GM12878 (cell line): ENCODE data around the gene ZC3H12D. TPM values are rescaled to one million over a fixed set of nuclear protein-coding genes. Genes with fewer than 3 reads are reported as not detected.

ENCODE experiments used
- ATAC-seq: fragments of 200-7000 bp; cut with Tn5 transposase; 3 replicates; pipeline ENCODE4 v1.9.1; 2020; ENCODE audit warnings: mild to moderate bottlenecking, moderate library complexity
- BruUV-seq: library from RNA; stranded (reverse); fragments of 400-500 nt; replicated peaks from 2 replicates; lab custom pipeline; 2021; lab: Mats Ljungman, UMichigan
- CTCF ChIA-PET: fragments of 300-600 bp; sonication (Branson Sonifier 250); formaldehyde crosslinking; extraction: SDS; loops from one replicate; lab custom pipeline; 2021; ENCODE audit warnings: inconsistent platforms; lab: Yijun Ruan, JAX
- POLR2A ChIA-PET: fragments of 350-600 bp; formaldehyde crosslinking; extraction: SDS; loops from one replicate; lab custom pipeline; 2021; ENCODE audit warnings: inconsistent platforms; lab: Charles Lee
- RAD21 ChIA-PET: fragments of 300-600 bp; sonication (Branson Sonifier 250); formaldehyde crosslinking; loops from one replicate; lab custom pipeline; 2023; ENCODE audit warnings: antibody characterized with exemption; ENCODE audit not compliant: unreplicated experiment; lab: Charles Lee
- SMC1A ChIA-PET: fragments of 300-600 bp; sonication (Branson Sonifier 250); formaldehyde crosslinking; loops from one replicate; lab custom pipeline; 2023; ENCODE audit not compliant: unreplicated experiment, uncharacterized antibody; lab: Charles Lee
- DNase-seq: peaks from one replicate; pipeline ENCODE4 v3.0.0-alpha.2; 2011; ENCODE audit warnings: low read depth, low spot score
- FAIRE-seq: peaks from 3 replicates; lab custom pipeline; 2011; peaks lifted over from hg19 to GRCh38; lab: Jason Lieb, UNC
- H2AFZ ChIP-seq: 2 replicates; pipeline ENCODE4 v1.6.0; 2011; ENCODE audit warnings: low read depth, low read length, control low read depth; ENCODE audit not compliant: control insufficient read depth
- H3K27ac ChIP-seq: 2 replicates; pipeline ENCODE4 v1.5.1; 2011; ENCODE audit warnings: control low read depth; ENCODE audit not compliant: control insufficient read depth, insufficient read depth
- H3K27me3 ChIP-seq, 2 experiments: replicated peaks in 1 of 2; 2 replicates each; pipeline versions ENCODE4 v1.6.0 to v1.6.1; 2011; ENCODE audit warnings: low read length in 1 of 2; ENCODE audit not compliant: control insufficient read depth in 2 of 2, insufficient read depth in 2 of 2
- H3K36me3 ChIP-seq, 2 experiments: 2 replicates each; pipeline ENCODE4 v1.5.1; 2011; ENCODE audit warnings: low read length in 1 of 2; ENCODE audit not compliant: control insufficient read depth in 2 of 2, insufficient read depth in 2 of 2
- H3K4me1 ChIP-seq: 2 replicates; pipeline ENCODE4 v1.6.1; 2011; ENCODE audit warnings: mild to moderate bottlenecking, low read length, moderate library complexity, mixed read lengths; ENCODE audit not compliant: control insufficient read depth, insufficient read depth
- H3K4me2 ChIP-seq: 2 replicates; pipeline ENCODE4 v1.6.0; 2011; ENCODE audit warnings: control low read depth; ENCODE audit not compliant: control insufficient read depth, insufficient read depth
- H3K4me3 ChIP-seq: fragments of 200-600 bp; sonication (generic); 2 replicates; pipeline ENCODE4 v1.5.1; 2016
- H3K79me2 ChIP-seq: 2 replicates; pipeline ENCODE4 v1.6.0; 2011; ENCODE audit warnings: low read length; ENCODE audit not compliant: control insufficient read depth, insufficient read depth
- H3K9ac ChIP-seq: 2 replicates; pipeline ENCODE4 v1.8.0; 2011; ENCODE audit warnings: low read length, control low read depth, mixed read lengths; ENCODE audit not compliant: control insufficient read depth, insufficient read depth
- H3K9me3 ChIP-seq: replicated peaks from 3 replicates; pipeline ENCODE4 v1.5.1; 2011; ENCODE audit warnings: mild to moderate bottlenecking, low read length; ENCODE audit not compliant: control insufficient read depth, insufficient read depth
- H4K20me1 ChIP-seq: 2 replicates; pipeline ENCODE4 v1.6.0; 2011; ENCODE audit not compliant: control insufficient read depth, insufficient read depth
- BACH1 ChIP-seq: fragments of 450-650 bp; IDR thresholded peaks from 2 replicates; pipeline ENCODE4 v1.6.1; 2017; ENCODE audit warnings: mild to moderate bottlenecking, borderline replicate concordance
- ETV6 ChIP-seq, 2 experiments: fragments of 450-650 bp in 1 of 2; IDR thresholded peaks in 1 of 2; conservative IDR thresholded peaks in 1 of 2; 2 replicates each; pipeline ENCODE4 v1.6.1; 2014; ENCODE audit warnings: antibody characterized with exemption in 1 of 2, borderline replicate concordance in 1 of 2, low read depth in 1 of 2, mild to moderate bottlenecking in 1 of 2, moderate library complexity in 1 of 2
- HDAC6 ChIP-seq: fragments of 200-600 bp; sonication (generic); IDR thresholded peaks from one replicate; pipeline ENCODE4 v1.8.0; 2017; ENCODE audit warnings: antibody characterized with exemption; ENCODE audit not compliant: unreplicated experiment
- MTA3 ChIP-seq: IDR thresholded peaks from 2 replicates; pipeline ENCODE4 v1.6.1; 2012; ENCODE audit warnings: low read length, inconsistent platforms, borderline replicate concordance
- MYC ChIP-seq: IDR thresholded peaks from 2 replicates; pipeline ENCODE4 v1.6.1; 2011; ENCODE audit warnings: mild to moderate bottlenecking, low read length, moderate library complexity, inconsistent platforms; ENCODE audit not compliant: insufficient read depth, insufficient replicate concordance, insufficient read length, severe bottlenecking
- NRF1 ChIP-seq: conservative IDR thresholded peaks from 2 replicates; pipeline ENCODE4 v1.6.1; 2011; ENCODE audit warnings: mild to moderate bottlenecking, low read depth, low read length, improper control_type of control experiment
- PKNOX1 ChIP-seq: fragments of 450-650 bp; IDR thresholded peaks from 2 replicates; pipeline ENCODE4 v1.6.1; 2016; ENCODE audit warnings: mild to moderate bottlenecking
- SIX5 ChIP-seq: IDR thresholded peaks from 2 replicates; pipeline ENCODE4 v1.6.1; 2011; ENCODE audit warnings: mild to moderate bottlenecking, low read depth, low read length, moderate library complexity; ENCODE audit not compliant: severe bottlenecking
- SMC3 ChIP-seq: IDR thresholded peaks from 2 replicates; pipeline ENCODE4 v1.6.1; 2011; ENCODE audit warnings: low read length, improper control_type of control experiment, borderline replicate concordance
- SUZ12 ChIP-seq: fragments of 200-600 bp; sonication (generic); IDR thresholded peaks from one replicate; pipeline ENCODE4 v1.6.1; 2018; ENCODE audit warnings: antibody characterized with exemption, mild to moderate bottlenecking; ENCODE audit not compliant: unreplicated experiment
- ZBED1 ChIP-seq: IDR thresholded peaks from 2 replicates; pipeline ENCODE4 v1.6.1; 2016; ENCODE audit warnings: borderline replicate concordance
- ZNF207 ChIP-seq: fragments of 450-650 bp; IDR thresholded peaks from 2 replicates; pipeline ENCODE4 v1.6.1; 2014; ENCODE audit warnings: antibody characterized with exemption, mild to moderate bottlenecking, borderline replicate concordance
- ZNF217 ChIP-seq: fragments of 450-650 bp; IDR thresholded peaks from 2 replicates; pipeline ENCODE4 v1.6.1; 2017; ENCODE audit warnings: antibody characterized with exemption, mild to moderate bottlenecking
- WGBS: methylation state at CpG from one replicate; pipeline ENCODE4 v1.1.6; 2016; ENCODE audit warnings: low lambda C conversion rate; ENCODE audit not compliant: insufficient replicate concordance, insufficient coverage; ENCODE audit errors: missing lambda C conversion rate; 5-methylcytosine and 5-hydroxymethylcytosine counted together
- in situ Hi-C: fragments of 300-500 bp; cut with MboI; formaldehyde crosslinking; loops from 9 replicates; pipeline ENCODE4 v1.14.3; 2018; ENCODE audit warnings: mixed read lengths
- intact Hi-C: fragments of 100-400 bp; cut with micrococcal nuclease; formaldehyde crosslinking; loops from one replicate; pipeline ENCODE4 v1.14.2; 2022; ENCODE audit not compliant: unreplicated experiment
- polyA plus RNA-seq, 11 experiments: library from polyadenylated mRNA; depleted of rRNA in 4 of 11; unstranded in 6 of 11; stranded (reverse) in 5 of 11; fragments of >200 nt; fragmentation: Nextera tagmentation in 4 of 11; fragmentation: Illumina TruSeq in 1 of 11; extraction: Ambion mirVana in 4 of 11; extraction: Trizol in 1 of 11; gene quantifications; 1 replicate in 1 of 11; 2 replicates in 10 of 11; pipeline versions ENCODE4 v1.2.1 to v1.2.3, GENCODE V29; 2011 to 2016; ENCODE audit warnings: inconsistent platforms in 2 of 11, missing spikeins in 2 of 11, low read depth in 1 of 11
- total RNA-seq, 4 experiments: library from RNA; depleted of rRNA in 3 of 4; stranded (reverse); fragments of >200 nt in 3 of 4; fragmentation: Illumina TruSeq in 1 of 4; extraction: Trizol in 1 of 4; gene quantifications; 2 replicates each; pipeline versions ENCODE4 v1.2.1 to v1.2.3, GENCODE V29; 2013 to 2021

The ZC3H12D gene
- total and polyA plus RNA-seq, 10 of the 15 experiments (the other 5 are each of a cell fraction or from before 2014, with no cell fraction given): 1.4 to 29.7 (median 8.8) TPM

GRCh38 chr6:149425224-149425623 lies 59.6 kb downstream of the ZC3H12D start:
- intact Hi-C loops (no loop called here), in situ Hi-C loops (loop anchor here (5.0 to 25.0 kb wide), 4 partner anchors 343 to 853 kb away; no protein-coding TSS in a partner anchor)
- H3K79me2 ChIP-seq: no peaks in the 10 kb centered on the region
- no peak overlapping the region for H2AFZ ChIP-seq
- SMC1A ChIA-PET: interaction anchor here (0.7 to 1.7 kb wide), 6 partner anchors 14 to 396 kb away, joined by 3 to 5 read pairs (median 3); no protein-coding TSS in a partner anchor
- DNase-seq: no peak
- no peak overlapping the region for H3K4me2 ChIP-seq
- POLR2A ChIA-PET: no interaction called here
- H3K9ac ChIP-seq: no peak overlapping the region
- no peaks in the 10 kb centered on the region for H4K20me1 ChIP-seq
- BruUV-seq: no TSS peak
- no peaks in the 10 kb centered on the region for H3K36me3 ChIP-seq
- RAD21 ChIA-PET: interaction anchor here (1.1 to 1.3 kb wide), 2 partner anchors 230 to 380 kb away, joined by 4 read pairs; no protein-coding TSS in a partner anchor
- CTCF ChIA-PET: interaction anchor here (0.7 to 3.3 kb wide), 6 partner anchors 92 to 397 kb away, joined by 3 to 14 read pairs (median 4); no protein-coding TSS in a partner anchor
- H3K27ac ChIP-seq: no peak overlapping the region
- TF ChIP-seq SMC3 (no peak), ZNF217 (no peak), SIX5 (no peak), MYC (no peak), MTA3 (no peak), BACH1 (no peak), ZNF207 (no peak)
- H3K27me3 ChIP-seq: no peaks in the 10 kb centered on the region; a peak in 1 of 4 replicates
- no peaks in the 10 kb centered on the region; the same call in 1 of the 2 replicates for H3K4me1 ChIP-seq
- no peak for FAIRE-seq
- ATAC-seq: no peak
- 73% methylated on average over 8 of the region's 8 CpGs for WGBS
- no peak overlapping the region for H3K4me3 ChIP-seq
- no peaks in the 10 kb centered on the region for H3K9me3 ChIP-seq

- intact Hi-C loops: no loop called here
- Histone ChIP-seq H3K4me1 (peaks cover 11% of the 10 kb centered on the region), H3K27me3 (no peaks in the 10 kb centered on the region; a peak in 1 of 4 replicates), H3K9ac (no peak overlapping the region), H3K4me3 (no peak overlapping the region), H2AFZ (no peak overlapping the region), H3K36me3 (no peaks in the 10 kb centered on the region), H3K9me3 (no peaks in the 10 kb centered on the region), H3K27ac (no peak overlapping the region), H3K4me2 (no peak overlapping the region), H3K79me2 (no peaks in the 10 kb centered on the region), H4K20me1 (no peaks in the 10 kb centered on the region)
- FAIRE-seq (no peak), DNase-seq (no peak), ATAC-seq (no peak)
- BruUV-seq: no TSS peak
- in situ Hi-C loops: no loop called here
- ChIA-PET CTCF (interaction anchor here (0.7 to 3.3 kb wide), 11 partner anchors 8 to 396 kb away, joined by 3 to 14 read pairs (median 4); no protein-coding TSS in a partner anchor), SMC1A (interaction anchor here (1.1 to 2.3 kb wide), 10 partner anchors 13 to 343 kb away, joined by 3 to 10 read pairs (median 4); no protein-coding TSS in a partner anchor), RAD21 (interaction anchor here (0.6 to 2.0 kb wide), 5 partner anchors 8 to 395 kb away, joined by 3 to 10 read pairs (median 4); no protein-coding TSS in a partner anchor), POLR2A (interaction anchor here (0.6 to 1.0 kb wide), 3 partner anchors 8 to 347 kb away, joined by 3 to 4 read pairs (median 3); no protein-coding TSS in a partner anchor)
- no peak for TF ChIP-seq NRF1
- no peak for TF ChIP-seq SUZ12
- TF ChIP-seq PKNOX1: no peak
- no peak for TF ChIP-seq ETV6 (conservative IDR thresholded peaks at IDR 0.05 in 1 of 2, IDR thresholded peaks at IDR 0.05 in 1 of 2; ENCODE audit: borderline replicate concordance in 1 of 2, low read depth in 1 of 2)
- no peak for TF ChIP-seq HDAC6
- TF ChIP-seq ZBED1: no peak
- WGBS: 58% methylated on average over 7 of the region's 7 CpGs
These were observed 60.8 kb downstream of the ZC3H12D start for GRCh38 chr6:149423964-149424440.
